GM21619 (cell line): Measurements from ENCODE around the gene SNTG2.

Source experiments
- ATAC-seq: cut with Tn5 transposase; IDR thresholded peaks from one replicate; pipeline ENCODE4 v1.9.1; 2021; ENCODE audit not compliant: unreplicated experiment

The SNTG2 gene

DNA sequence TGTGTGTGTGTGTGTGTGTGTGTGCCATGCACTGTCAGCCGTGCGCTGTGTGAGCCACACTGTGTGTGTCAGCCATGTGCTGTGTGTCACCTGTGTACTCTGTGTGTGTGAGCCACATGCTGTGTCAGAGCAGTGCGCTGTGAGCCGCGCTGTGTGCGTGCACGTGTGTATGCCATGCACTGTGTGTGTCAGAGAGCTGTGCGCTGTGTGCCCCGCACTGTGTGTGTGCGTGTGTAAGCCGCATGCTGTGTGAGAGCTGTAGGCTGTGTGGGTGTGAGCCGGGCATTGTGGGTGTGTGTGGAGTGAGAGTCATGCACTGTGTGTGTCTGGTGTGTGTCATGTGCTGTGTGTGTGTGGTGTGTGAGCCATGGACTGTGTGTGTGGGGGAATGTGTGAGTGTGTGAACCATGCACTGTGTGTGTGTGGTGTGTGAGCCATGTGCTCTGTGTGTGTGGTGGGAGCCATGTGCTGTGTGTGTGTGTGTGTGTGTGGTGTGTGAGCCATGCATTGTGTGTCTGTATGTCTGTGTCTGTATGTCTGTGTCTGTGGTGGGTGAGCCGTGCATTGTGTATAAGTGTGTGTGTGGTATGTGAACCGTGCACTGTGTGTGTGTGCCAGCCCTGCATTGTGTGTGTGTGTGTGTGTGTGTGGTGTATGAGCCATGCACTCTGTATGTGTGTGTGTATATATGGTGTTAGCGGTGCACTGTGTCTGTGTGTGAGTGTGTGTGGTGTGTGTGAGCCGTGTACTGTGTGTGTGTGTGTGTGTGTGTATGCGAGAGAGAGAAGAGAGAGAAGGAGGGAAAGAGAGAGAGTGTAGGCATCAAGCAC lies 356.3 kb downstream of the SNTG2 start:
- no peak for ATAC-seq

DNA sequence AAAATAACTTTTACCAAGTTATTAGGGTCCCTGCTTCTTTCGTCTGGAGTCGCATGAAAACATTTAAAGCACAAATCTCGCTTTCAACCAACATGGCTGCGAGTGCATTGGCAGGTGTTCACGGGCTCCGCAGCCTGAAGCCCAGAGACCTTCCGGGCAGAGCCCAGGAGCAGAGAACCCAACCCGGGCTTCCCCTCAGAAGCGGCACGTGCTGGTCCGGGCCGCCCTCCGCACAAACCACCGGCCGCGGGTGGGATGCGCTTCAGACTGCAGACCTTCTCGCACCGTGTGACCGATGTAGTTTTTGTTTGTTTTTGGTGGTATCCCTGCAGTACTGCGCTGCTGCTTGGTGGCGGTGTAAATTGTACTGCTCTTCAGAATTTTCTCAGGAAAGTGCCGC lies 357.0 kb downstream of the SNTG2 start:
- no peak for ATAC-seq

DNA sequence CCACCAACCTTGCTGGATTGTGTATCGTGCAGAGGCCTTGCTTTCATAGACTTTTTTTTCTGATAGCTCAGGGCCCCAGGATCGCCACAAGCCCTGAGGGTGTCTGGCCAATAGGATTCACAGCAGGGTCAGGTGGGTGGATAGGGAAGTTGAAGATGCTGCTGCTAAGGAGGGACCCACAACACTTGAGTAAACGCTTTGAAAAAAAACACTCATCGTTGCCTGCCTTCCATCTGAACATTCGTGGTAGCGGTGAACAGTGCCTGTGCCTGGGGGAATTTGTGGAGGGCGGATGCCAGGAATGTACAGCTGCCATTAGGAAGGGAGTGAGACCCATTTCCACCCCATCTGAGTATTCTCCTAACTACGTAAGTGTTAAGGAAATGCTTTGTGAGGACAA lies 358.0 kb downstream of the SNTG2 start:
- no peak for ATAC-seq

DNA sequence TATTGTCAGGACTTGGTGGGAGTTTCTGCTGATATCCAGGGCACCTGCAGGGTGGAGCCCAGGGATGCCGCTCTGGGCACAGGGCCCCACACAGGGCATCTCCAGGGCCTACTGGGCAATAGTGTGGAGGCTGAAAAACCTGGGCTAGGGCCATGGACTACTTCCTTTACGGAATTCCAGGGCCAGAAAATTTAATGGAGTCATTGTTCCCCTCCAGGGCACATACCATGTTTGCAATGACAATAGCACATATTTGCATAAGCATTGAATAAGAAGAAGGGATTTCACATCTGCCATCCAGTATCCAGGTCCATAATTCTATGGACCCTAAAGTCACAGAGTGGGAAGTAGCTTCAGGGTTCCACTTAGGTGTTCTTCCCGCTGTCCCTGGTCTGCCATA lies 358.9 kb downstream of the SNTG2 start:
- ATAC-seq: no peak

DNA sequence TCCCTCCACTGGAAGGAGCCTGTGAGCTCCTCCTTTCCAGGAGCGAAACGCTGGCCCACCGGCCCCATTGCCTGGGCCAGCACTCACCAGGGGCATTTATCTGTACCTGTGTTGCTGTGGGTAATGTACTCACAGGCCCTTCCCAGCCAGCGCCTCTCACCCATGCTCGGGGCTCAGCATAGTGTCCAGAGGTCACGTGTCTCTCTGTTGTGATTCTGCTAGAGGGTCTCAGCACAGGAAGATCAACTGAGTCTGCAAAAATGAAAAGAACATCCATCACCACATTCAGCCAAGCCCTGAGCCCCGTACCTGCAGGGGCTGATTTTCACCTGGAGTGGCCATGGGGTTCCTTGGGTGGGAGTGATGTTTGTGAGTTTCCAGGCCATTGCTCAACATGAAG lies 359.6 kb downstream of the SNTG2 start:
- ATAC-seq: no peak

DNA sequence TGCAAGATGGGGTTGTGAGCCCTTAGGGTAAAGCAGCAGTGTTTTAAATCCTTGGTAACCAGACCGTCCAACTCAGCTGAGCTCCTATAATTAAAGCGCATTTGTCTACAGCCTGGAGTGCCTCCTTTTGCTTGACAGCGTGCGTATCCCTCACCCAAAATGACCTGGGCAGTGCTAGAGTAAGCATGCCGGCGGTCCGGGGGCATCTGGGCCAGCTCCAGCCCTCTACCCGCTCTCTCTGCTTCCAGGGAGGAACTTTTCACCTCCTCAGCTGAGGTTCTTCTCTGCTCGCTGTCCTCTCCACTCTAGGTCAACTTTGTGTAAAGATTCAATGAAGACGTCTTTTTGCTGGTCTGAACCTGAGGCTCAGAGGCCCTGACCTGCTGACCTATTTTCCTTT lies 360.2 kb downstream of the SNTG2 start:
- no peak for ATAC-seq

DNA sequence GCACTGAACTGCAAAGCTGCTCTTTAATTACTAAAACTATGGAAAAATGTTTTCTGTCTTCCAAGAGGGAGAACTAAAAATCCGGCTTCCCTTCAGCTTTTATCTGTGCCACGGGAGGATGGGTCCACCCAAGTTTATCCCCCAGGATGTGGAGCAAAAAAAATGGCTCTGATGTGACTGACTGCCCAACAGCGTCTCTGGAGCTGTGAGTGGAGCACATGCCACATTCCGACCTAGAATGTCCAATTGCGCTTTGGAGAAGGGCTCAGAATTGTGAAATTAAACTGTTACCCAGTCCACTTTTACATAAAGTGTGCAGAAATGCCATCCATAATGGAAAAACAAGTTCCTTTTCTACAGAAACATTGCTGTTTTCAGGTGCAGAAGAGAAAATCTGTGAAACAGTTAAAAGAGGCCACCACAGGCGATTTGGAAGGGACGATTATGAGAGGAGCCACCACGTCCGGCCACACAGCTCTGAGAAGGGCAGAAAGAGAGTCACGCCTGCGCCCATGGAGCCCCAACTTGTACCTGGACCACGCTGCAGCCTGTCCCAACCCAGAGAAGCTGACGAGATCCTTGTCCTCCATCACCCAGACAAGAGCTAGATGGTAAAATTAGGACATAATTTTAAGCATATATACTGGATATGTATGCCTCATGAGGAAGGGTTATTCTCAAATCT lies 362.7 kb downstream of the SNTG2 start:
- ATAC-seq: no peak

DNA sequence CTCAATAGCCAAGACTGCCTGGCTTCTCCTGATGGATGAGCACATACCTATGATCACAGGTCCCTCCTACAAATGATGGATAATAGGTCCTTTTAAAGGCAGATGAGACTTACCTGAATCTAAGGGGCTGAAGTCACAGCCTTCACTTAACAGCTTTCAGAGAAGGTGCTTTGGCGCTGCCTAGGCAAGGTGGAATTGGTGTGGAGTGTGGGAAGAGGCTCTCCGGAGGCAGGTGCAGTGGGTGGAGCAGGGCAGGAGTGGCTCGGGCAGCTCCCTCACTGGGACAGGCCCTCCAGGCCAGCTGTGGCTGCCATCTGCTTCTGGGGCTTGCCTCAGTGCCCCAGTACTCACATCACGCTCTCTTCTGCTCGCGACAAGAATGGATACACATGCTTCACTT lies 363.6 kb downstream of the SNTG2 start:
- ATAC-seq: no peak

DNA sequence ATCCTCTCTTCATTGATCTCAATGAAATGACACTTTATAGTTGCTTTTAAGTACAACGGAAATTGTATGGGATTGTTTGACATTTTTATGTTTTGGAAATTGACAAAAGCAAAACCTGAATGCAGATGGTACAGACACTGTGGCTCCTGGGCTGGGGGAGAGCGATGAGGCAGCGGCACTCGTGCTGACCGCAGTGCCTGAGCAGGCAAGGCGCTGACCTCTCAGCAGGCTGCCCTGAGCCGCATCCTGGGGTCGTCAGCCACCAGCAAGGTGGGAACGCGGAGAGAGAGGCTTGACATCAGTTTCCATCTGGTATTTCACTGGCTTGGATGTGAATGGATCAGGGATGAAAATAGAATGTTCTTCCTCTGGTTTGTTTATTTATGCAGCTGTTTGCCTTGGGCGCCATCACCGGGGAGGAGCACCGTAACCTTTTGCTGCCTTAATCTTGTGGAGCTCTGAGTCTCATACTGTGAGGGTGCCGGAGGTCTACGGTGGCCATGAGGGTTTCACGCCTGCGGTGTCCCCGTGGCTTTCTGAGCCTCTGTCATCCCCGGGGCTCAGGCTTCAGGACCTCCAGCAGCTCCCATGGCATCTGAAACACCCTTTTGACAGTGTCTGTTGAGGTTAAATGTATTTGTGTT lies 367.8 kb downstream of the SNTG2 start:
- no peak for ATAC-seq

DNA sequence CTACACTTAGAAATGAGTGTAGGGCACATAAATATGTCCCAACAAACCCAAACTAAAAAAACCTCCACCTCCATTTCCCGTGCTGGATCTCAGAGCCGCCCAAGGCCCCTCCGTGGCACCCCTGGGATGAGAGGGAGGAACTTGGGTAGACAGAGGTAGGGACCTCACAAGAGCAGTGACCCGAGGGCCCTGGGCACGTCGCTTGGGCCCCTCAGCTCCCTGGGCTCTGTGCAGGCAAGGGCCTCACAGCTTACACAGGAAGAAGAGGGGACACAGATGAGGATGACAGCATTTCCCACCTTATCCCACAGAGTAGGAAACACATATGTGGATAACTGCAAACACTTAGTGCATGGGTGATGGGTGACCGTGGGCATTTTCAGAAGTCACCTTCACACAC lies 368.7 kb downstream of the SNTG2 start:
- ATAC-seq: no peak

DNA sequence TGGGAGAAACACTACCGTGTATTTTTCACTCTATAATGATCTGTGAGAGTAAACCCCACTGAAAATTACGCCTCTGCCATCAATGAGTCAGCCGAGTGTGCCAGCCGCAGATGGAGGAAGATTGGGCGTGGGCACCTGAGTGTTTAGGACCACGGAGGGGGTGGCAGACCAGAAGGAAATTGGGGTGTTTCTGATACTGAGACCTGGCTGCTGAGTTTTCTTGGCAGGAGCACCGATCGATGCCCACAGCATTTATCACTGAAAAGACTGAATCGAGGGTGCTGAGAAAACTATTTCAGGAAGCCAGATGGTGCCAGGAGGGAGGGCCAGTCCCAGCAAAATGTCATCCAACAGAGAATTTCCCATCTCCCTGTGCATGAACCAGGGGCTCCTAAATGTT lies 370.7 kb downstream of the SNTG2 start:
- no peak for ATAC-seq

DNA sequence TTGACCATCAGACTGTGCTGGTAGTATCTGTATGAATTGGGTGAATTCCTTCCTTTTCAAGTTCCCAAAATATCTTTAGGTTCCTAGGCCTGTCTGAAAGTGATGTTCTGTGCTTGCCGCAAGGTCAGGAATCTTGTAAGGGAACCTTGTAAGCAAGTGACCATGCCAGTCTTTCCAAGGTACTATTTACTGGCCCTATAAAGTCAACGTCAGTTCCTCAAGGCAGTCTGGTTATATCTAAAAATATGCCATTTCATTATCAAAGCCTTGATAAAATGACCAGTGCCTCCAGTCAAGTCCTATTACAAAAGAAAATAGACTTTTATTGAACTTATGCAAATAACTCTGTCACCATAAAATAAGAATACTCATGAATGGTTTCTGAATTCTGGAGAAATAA lies 374.2 kb downstream of the SNTG2 start:
- ATAC-seq: no peak

DNA sequence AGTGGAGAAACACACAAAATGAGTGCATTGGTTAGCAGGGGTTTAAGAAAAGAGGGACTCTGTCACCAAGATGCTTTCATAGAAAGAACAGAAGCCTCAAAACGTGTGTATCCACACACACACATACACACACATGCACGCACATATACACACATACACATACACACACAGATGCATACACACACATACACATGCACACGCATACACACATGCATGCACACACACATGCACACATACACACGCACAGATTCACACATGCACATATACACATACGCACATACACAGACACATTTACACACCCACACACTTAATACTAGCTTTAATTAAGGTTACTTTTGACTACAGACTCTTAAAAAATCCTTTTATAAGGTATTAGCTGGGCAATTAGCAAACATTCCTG lies 378.0 kb downstream of the SNTG2 start:
- no peak for ATAC-seq

DNA sequence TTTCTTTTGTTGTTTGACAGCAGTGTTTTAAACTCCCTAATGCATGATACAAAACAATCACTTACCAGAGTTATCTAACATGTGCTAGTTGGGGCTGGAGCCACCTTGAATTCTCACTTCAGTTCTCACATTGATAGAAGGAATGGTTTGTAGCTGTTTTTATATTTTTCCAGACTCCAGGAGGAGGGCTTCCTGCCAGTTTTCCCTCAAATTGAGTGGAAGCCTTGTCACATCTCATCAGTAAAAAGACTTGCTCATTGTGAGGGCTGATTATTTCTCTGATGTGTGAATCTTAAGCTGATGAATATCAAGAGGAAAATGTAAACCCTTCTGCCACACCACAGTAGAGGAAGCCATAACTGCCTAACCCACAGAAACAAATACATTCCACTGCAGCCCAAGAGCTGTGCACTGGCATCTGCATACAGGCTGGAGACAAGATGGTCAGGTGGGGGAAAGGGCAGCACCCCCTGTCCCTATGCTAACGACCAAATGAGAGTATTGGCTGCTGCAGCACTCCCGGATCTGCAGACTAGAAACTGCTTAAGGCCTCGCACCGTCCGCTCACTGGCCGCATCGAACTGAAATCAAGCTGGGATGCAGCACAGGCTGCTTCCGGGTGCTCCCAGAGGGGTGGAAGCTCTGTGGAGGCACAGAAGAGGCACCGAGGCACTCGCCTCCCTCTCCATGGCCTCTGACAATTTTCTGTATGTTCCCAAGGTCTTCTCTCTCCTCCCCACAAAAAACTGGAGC lies 388.9 kb downstream of the SNTG2 start:
- no peak for ATAC-seq

DNA sequence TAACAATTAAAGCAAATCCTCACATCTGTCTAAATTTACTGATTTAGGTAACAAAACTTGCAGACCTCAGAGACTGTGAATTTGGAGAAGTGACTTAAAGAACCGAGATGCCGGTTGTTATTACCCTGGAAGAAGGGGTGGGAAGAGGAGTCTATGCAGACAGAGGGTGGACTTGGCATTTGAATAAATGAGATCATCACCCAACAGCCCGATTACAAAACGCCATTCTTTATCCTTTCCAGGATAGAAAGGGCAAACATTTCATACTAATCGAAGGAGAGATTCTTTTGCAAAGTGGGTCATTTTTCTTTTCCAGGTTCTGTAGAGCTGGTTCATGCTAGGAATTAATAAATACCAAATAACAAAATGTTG lies 389.5 kb downstream of the SNTG2 start:
- no peak for ATAC-seq

DNA sequence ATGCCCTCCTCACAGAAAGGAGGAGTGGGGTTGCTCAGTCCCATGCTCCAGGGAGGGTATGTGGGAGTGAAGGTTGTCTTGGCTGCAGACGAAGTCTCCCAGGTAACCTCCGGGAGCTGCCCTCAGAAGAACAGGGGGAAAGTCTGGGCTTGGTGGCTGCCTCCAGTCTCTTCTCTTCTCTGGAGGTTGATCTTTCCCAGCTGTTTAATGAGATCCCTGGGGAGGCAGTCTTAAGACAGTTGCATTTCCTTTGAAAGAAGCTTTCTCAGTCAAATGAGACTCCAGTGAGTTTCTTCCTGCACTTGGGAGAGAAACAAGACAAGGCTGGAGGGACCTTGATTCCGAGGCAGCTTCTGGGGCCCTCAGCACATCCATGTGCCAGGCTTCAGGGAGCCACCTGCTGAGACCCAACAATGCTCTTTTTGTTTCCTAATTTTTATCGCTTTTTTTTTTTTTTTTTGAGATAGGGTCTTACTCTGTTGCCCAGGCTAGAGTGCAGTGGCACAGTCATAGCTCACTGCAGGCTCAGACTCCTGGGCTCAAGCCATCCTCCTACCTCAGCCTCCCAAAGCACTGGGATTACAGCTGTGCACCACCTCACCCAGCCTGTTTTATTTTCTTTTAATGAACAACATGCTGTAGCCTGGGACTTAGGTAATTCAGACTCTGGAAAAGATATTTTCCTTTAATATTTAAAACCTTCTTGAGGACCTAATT lies 390.9 kb downstream of the SNTG2 start:
- no peak for ATAC-seq

DNA sequence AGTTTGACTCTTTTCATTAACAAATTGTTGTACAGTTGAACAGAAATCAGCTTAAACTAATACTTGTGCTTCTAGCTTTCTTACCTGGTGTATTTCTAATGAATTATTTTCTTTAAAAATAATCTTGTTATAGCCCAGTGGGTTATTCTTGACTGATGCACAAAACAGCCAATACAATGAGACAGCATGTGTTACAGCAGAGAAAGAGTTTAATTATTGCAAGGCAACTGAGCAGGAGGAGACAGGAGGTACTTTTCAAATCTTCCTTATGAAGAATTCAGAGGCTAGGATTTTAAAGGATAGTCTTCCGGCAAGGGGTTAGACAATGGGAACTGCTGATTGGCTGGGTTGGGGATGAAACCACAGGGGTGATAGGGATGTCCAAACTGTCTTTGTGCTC lies 398.1 kb downstream of the SNTG2 start:
- no peak for ATAC-seq

DNA sequence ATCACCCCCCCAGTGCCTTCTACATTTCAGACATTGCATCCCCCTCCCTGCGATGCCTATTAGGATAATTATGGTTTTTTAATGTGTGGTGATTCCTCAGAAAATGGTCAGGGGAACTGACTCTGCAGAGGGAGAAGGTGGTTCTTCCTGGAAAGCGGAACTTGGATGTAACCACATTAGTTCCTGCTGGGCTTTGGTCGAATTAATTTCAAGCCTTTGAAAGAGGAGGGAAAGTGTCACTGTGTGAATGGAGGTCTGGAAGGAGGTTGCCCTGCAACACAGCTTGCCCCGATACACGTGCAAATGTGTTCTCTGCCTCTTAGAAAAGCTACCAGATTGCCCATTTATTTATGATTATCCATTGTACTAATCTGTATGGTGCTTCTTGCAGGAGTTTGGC lies 399.5 kb downstream of the SNTG2 start:
- no peak for ATAC-seq

DNA sequence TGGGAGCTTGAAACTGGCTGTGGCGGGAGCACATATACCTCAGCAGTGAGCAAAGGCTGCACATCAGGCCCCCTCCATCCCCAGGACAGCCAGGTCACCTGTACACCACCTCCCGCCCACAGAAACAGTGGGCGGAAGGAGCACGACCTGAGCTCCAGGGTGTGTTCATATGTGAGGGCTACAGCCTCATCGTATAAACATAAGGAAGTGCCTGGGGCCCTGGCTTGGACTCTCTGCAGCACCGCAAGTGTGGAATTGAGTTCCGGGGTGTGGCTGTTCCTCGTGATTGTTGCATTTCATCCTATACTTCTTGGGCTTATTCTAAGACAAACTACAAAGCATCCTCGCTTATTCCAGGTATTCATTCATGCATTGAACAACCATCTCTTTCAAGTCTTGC lies 402.5 kb downstream of the SNTG2 start:
- no peak for ATAC-seq

DNA sequence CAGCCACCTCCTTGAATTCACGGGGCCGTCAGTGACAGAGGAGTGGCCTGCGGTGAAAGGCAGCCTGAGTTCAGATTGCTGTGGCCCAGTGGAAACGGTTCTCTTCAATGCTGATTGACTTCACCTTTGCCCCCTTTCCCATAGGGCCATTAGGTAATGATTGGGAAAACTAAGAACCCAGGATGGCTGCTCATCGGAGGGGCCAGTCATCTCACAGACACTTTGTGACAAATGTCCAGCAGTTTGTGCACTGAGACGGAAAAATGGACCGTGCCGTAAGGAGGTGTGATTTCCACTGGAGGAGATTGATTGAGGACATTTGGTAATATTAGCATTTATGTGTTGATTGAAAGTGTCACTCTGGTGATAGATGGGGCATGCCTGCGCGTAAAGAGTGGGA lies 402.9 kb downstream of the SNTG2 start:
- no peak for ATAC-seq

DNA sequence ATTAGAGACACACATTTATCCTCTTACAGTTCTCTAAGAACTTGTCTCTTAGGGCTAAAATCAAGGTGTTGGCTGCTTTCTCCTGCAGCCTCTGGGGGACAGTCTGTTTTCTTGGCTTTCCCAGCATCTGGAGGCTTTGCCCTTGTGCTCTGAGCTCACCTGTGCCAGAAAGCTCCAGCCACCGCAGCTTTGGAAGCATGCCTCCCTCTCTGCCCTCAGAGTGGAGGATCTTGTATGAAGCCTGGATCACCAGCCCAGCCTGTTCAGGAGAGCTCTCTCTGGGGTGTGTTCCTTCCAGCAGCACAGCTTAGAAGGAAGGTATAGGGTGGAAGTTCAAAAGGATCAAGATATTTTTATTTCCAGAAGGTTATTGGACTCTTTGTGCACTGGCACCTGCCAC lies 409.5 kb downstream of the SNTG2 start:
- ATAC-seq: no peak
